ENCODE measurements around the gene ACOT2. TPM values are rescaled to one million over a fixed set of nuclear protein-coding genes. Genes with fewer than 3 reads are reported as not detected.
A peak's percentile ranks its signal among the peaks of the same experiment; 100 is the strongest.
"Not testable (repeated sequence)": the region's sequence is repeated elsewhere in the genome, so short reads cannot be mapped to it uniquely, and the experiment has no call there.

ACOT2 gene
- polyA plus RNA-seq, 4 donors = 25.0 to 89.9 (median 45.9) TPM

- H3K9me3 ChIP-seq (ENCODE audit: control insufficient read depth in 2 of 2, insufficient read depth in 1 of 2, low read depth in 1 of 2, low read length in 1 of 2); H3K27me3 ChIP-seq (ENCODE audit: control insufficient read depth in 3 of 3, insufficient read depth in 3 of 3, low read length in 3 of 3); FAIRE-seq; H3K36me3 ChIP-seq (ENCODE audit: control insufficient read depth in 3 of 3, insufficient read depth in 2 of 3, low read depth in 1 of 3, low read length in 3 of 3); H3K4me1 ChIP-seq (ENCODE audit: control insufficient read depth in 3 of 3, insufficient read depth in 2 of 3, low read depth in 1 of 3, low read length in 2 of 3): not testable (repeated sequence)
- peak in 1 of 2 donors; percentile 97 for DNase-seq
- 0 to 11% methylated on average over 8 to 51 of the region's 84 CpGs; no CpG with 5 or more reads in 1 of the 3 donors for WGBS, 3 donors
- Histone ChIP-seq H3K4me3 (ENCODE audit: low read depth in 1 of 3, low read length in 3 of 3) (peak overlapping the region in 1 of 3 donors; percentile 43), H3K27ac (ENCODE audit: low read depth in 1 of 3, low read length in 2 of 3) (peak overlapping the region in 1 of 3 donors; percentile 91)
Measured at GRCh38 chr14:73537244-73538045, 31.6 kb upstream of the ACOT2 start.

GRCh38 chr14:73539017-73539416 lies 30.0 kb upstream of the ACOT2 start:
- not testable (repeated sequence) for H3K4me3 ChIP-seq (ENCODE audit: low read depth in 1 of 3, low read length in 3 of 3); H3K36me3 ChIP-seq (ENCODE audit: control insufficient read depth in 3 of 3, insufficient read depth in 2 of 3, low read depth in 1 of 3, low read length in 3 of 3); FAIRE-seq

GRCh38 chr14:73542961-73543360 lies 26.1 kb upstream of the ACOT2 start:
- WGBS, 3 donors = 86 to 91% (median 88%) methylated on average over 4 to 7 of the region's 7 CpGs
- H3K4me3 ChIP-seq (ENCODE audit: low read depth in 1 of 3, low read length in 3 of 3); H3K4me1 ChIP-seq (ENCODE audit: control insufficient read depth in 3 of 3, insufficient read depth in 2 of 3, low read depth in 1 of 3, low read length in 2 of 3); H3K9me3 ChIP-seq (ENCODE audit: control insufficient read depth in 2 of 2, insufficient read depth in 1 of 2, low read depth in 1 of 2, low read length in 1 of 2); FAIRE-seq; DNase-seq; H3K27me3 ChIP-seq (ENCODE audit: control insufficient read depth in 3 of 3, insufficient read depth in 3 of 3, low read length in 3 of 3); H3K36me3 ChIP-seq (ENCODE audit: control insufficient read depth in 3 of 3, insufficient read depth in 2 of 3, low read depth in 1 of 3, low read length in 3 of 3); H3K27ac ChIP-seq (ENCODE audit: low read depth in 1 of 3, low read length in 2 of 3): not testable (repeated sequence)

More at GRCh38 chr14:73539017-73539416, 30.0 kb upstream of the ACOT2 start:
- H3K27me3 ChIP-seq (ENCODE audit: control insufficient read depth in 3 of 3, insufficient read depth in 3 of 3, low read length in 3 of 3); H3K4me1 ChIP-seq (ENCODE audit: control insufficient read depth in 3 of 3, insufficient read depth in 2 of 3, low read depth in 1 of 3, low read length in 2 of 3); H3K9me3 ChIP-seq (ENCODE audit: control insufficient read depth in 2 of 2, insufficient read depth in 1 of 2, low read depth in 1 of 2, low read length in 1 of 2); H3K27ac ChIP-seq (ENCODE audit: low read depth in 1 of 3, low read length in 2 of 3): not testable (repeated sequence)
- DNase-seq = peak in 1 of 2 donors; percentile 53
- WGBS, 3 donors = 12 to 13% methylated on average over 5 of the region's 5 CpGs; no CpG with 5 or more reads in 1 of the 3 donors

GRCh38 chr14:73545353-73545752 lies 23.7 kb upstream of the ACOT2 start:
- no CpG with 5 or more reads among the region's 1 CpG for WGBS, 3 donors
- not testable (repeated sequence) for DNase-seq; H3K27ac ChIP-seq (ENCODE audit: low read depth in 1 of 3, low read length in 2 of 3); H3K27me3 ChIP-seq (ENCODE audit: control insufficient read depth in 3 of 3, insufficient read depth in 3 of 3, low read length in 3 of 3); FAIRE-seq; H3K4me1 ChIP-seq (ENCODE audit: control insufficient read depth in 3 of 3, insufficient read depth in 2 of 3, low read depth in 1 of 3, low read length in 2 of 3); H3K4me3 ChIP-seq (ENCODE audit: low read depth in 1 of 3, low read length in 3 of 3); H3K36me3 ChIP-seq (ENCODE audit: control insufficient read depth in 3 of 3, insufficient read depth in 2 of 3, low read depth in 1 of 3, low read length in 3 of 3); H3K9me3 ChIP-seq (ENCODE audit: control insufficient read depth in 2 of 2, insufficient read depth in 1 of 2, low read depth in 1 of 2, low read length in 1 of 2)

GRCh38 chr14:73549097-73549496 lies 19.9 kb upstream of the ACOT2 start:
- not testable (repeated sequence) for H3K4me1 ChIP-seq (ENCODE audit: control insufficient read depth in 3 of 3, insufficient read depth in 2 of 3, low read depth in 1 of 3, low read length in 2 of 3); H3K4me3 ChIP-seq (ENCODE audit: low read depth in 1 of 3, low read length in 3 of 3); H3K36me3 ChIP-seq (ENCODE audit: control insufficient read depth in 3 of 3, insufficient read depth in 2 of 3, low read depth in 1 of 3, low read length in 3 of 3); H3K27ac ChIP-seq (ENCODE audit: low read depth in 1 of 3, low read length in 2 of 3); FAIRE-seq; H3K9me3 ChIP-seq (ENCODE audit: control insufficient read depth in 2 of 2, insufficient read depth in 1 of 2, low read depth in 1 of 2, low read length in 1 of 2); DNase-seq; H3K27me3 ChIP-seq (ENCODE audit: control insufficient read depth in 3 of 3, insufficient read depth in 3 of 3, low read length in 3 of 3)
- 81 to 96% methylated on average over 3 of the region's 3 CpGs; no CpG with 5 or more reads in 1 of the 3 donors for WGBS, 3 donors

- not testable (repeated sequence) for H3K4me3 ChIP-seq (ENCODE audit: low read depth in 1 of 3, low read length in 3 of 3); H3K27me3 ChIP-seq (ENCODE audit: control insufficient read depth in 3 of 3, insufficient read depth in 3 of 3, low read length in 3 of 3); H3K36me3 ChIP-seq (ENCODE audit: control insufficient read depth in 3 of 3, insufficient read depth in 2 of 3, low read depth in 1 of 3, low read length in 3 of 3); H3K9me3 ChIP-seq (ENCODE audit: control insufficient read depth in 2 of 2, insufficient read depth in 1 of 2, low read depth in 1 of 2, low read length in 1 of 2); H3K4me1 ChIP-seq (ENCODE audit: control insufficient read depth in 3 of 3, insufficient read depth in 2 of 3, low read depth in 1 of 3, low read length in 2 of 3); H3K27ac ChIP-seq (ENCODE audit: low read depth in 1 of 3, low read length in 2 of 3); FAIRE-seq
- WGBS, 3 donors = 25 to 74% methylated on average over 2 to 3 of the region's 6 CpGs; no CpG with 5 or more reads in 1 of the 3 donors
- DNase-seq = peak in 1 of 2 donors; percentile 71
Measured at GRCh38 chr14:73549889-73550524, 19.0 kb upstream of the ACOT2 start.

GRCh38 chr14:73553845-73554244 lies 15.2 kb upstream of the ACOT2 start:
- H3K27me3 ChIP-seq (ENCODE audit: control insufficient read depth in 3 of 3, insufficient read depth in 3 of 3, low read length in 3 of 3) = no peaks in the 10 kb centered on the region
- H3K4me1 ChIP-seq (ENCODE audit: control insufficient read depth in 3 of 3, insufficient read depth in 2 of 3, low read depth in 1 of 3, low read length in 2 of 3) = no peaks in the 10 kb centered on the region
- WGBS, 3 donors = 98 to 100% methylated on average over 4 of the region's 4 CpGs; no CpG with 5 or more reads in 1 of the 3 donors
- FAIRE-seq (no peak), DNase-seq (no peak)
- no peak overlapping the region for H3K27ac ChIP-seq (ENCODE audit: low read depth in 1 of 3, low read length in 2 of 3)
- H3K9me3 ChIP-seq (ENCODE audit: control insufficient read depth in 2 of 2, insufficient read depth in 1 of 2, low read depth in 1 of 2, low read length in 1 of 2) = no peaks in the 10 kb centered on the region
- no peaks in the 10 kb centered on the region for H3K36me3 ChIP-seq (ENCODE audit: control insufficient read depth in 3 of 3, insufficient read depth in 2 of 3, low read depth in 1 of 3, low read length in 3 of 3)
- H3K4me3 ChIP-seq (ENCODE audit: low read depth in 1 of 3, low read length in 3 of 3) = no peak overlapping the region

GRCh38 chr14:73557201-73557600 lies 11.8 kb upstream of the ACOT2 start:
- H3K9me3 ChIP-seq (ENCODE audit: control insufficient read depth in 2 of 2, insufficient read depth in 1 of 2, low read depth in 1 of 2, low read length in 1 of 2) = peaks cover 0 to 10% of the 10 kb centered on the region in 2 donors
- H3K4me3 ChIP-seq (ENCODE audit: low read depth in 1 of 3, low read length in 3 of 3); H3K36me3 ChIP-seq (ENCODE audit: control insufficient read depth in 3 of 3, insufficient read depth in 2 of 3, low read depth in 1 of 3, low read length in 3 of 3); H3K4me1 ChIP-seq (ENCODE audit: control insufficient read depth in 3 of 3, insufficient read depth in 2 of 3, low read depth in 1 of 3, low read length in 2 of 3); DNase-seq; FAIRE-seq; H3K27me3 ChIP-seq (ENCODE audit: control insufficient read depth in 3 of 3, insufficient read depth in 3 of 3, low read length in 3 of 3); H3K27ac ChIP-seq (ENCODE audit: low read depth in 1 of 3, low read length in 2 of 3): not testable (repeated sequence)
- 33 to 67% methylated on average over 1 to 2 of the region's 2 CpGs; no CpG with 5 or more reads in 1 of the 3 donors for WGBS, 3 donors

All from small intestine (tissue), 7 donors.